Measurements from ENCODE around the gene DGKE. TPM values are rescaled to one million over a fixed set of nuclear protein-coding genes. Genes with fewer than 3 reads are reported as not detected.

The DGKE gene
- total and polyA plus RNA-seq, 2 donors = 2.9 to 20.4 TPM

- Histone ChIP-seq H3K4me1 (ENCODE audit: insufficient read depth) (no peaks in the 10 kb centered on the region), H3K27ac (ENCODE audit: low read depth) (no peak overlapping the region), H3K4me3 (ENCODE audit: low read depth, low read length) (no peak overlapping the region), H3K36me3 (ENCODE audit: insufficient read depth) (no peaks in the 10 kb centered on the region)
- 85% methylated on average over 3 of the region's 3 CpGs for WGBS
- no peak for DNase-seq (ENCODE audit: extremely low spot score)
Observed at GRCh38 chr17:56821847-56822534, 12.0 kb upstream of the DGKE start.

- WGBS = 65% methylated on average over 5 of the region's 5 CpGs
- no peak for DNase-seq (ENCODE audit: extremely low spot score)
- Histone ChIP-seq H3K27ac (ENCODE audit: low read depth) (no peak overlapping the region), H3K4me3 (ENCODE audit: low read depth, low read length) (no peak overlapping the region), H3K4me1 (ENCODE audit: insufficient read depth) (no peaks in the 10 kb centered on the region), H3K36me3 (ENCODE audit: insufficient read depth) (no peaks in the 10 kb centered on the region)
Observed at GRCh38 chr17:56822725-56823124, 11.2 kb upstream of the DGKE start.

GRCh38 chr17:56823848-56824247, 10.1 kb upstream of the DGKE start:
- 86% methylated on average over 2 of the region's 2 CpGs for WGBS
- DNase-seq (ENCODE audit: extremely low spot score) = no peak
- Histone ChIP-seq H3K27ac (ENCODE audit: low read depth) (no peak overlapping the region), H3K36me3 (ENCODE audit: insufficient read depth) (no peaks in the 10 kb centered on the region), H3K4me1 (ENCODE audit: insufficient read depth) (no peaks in the 10 kb centered on the region), H3K4me3 (ENCODE audit: low read depth, low read length) (no peak overlapping the region)

- Histone ChIP-seq H3K36me3 (ENCODE audit: insufficient read depth) (no peaks in the 10 kb centered on the region), H3K4me3 (ENCODE audit: low read depth, low read length) (no peak overlapping the region), H3K4me1 (ENCODE audit: insufficient read depth) (no peaks in the 10 kb centered on the region), H3K27ac (ENCODE audit: low read depth) (no peak overlapping the region)
- 100% methylated on average over 1 of the region's 1 CpG for WGBS
- no peak for DNase-seq (ENCODE audit: extremely low spot score)
Observed at GRCh38 chr17:56824503-56824902, 9.4 kb upstream of the DGKE start.

GRCh38 chr17:56826611-56827414, 7.1 kb upstream of the DGKE start:
- no peaks in the 10 kb centered on the region for H3K4me1 ChIP-seq (ENCODE audit: insufficient read depth)
- H3K36me3 ChIP-seq (ENCODE audit: insufficient read depth) = no peaks in the 10 kb centered on the region
- H3K27ac ChIP-seq (ENCODE audit: low read depth) = no peak overlapping the region
- no peak for DNase-seq (ENCODE audit: extremely low spot score)
- WGBS = 94% methylated on average over 4 of the region's 4 CpGs
- H3K4me3 ChIP-seq (ENCODE audit: low read depth, low read length) = no peak overlapping the region

- H3K36me3 ChIP-seq (ENCODE audit: insufficient read depth) = no peaks in the 10 kb centered on the region
- peaks cover 2% of the 10 kb centered on the region for H3K4me1 ChIP-seq (ENCODE audit: insufficient read depth)
- 94% methylated on average over 7 of the region's 7 CpGs for WGBS
- no peak for DNase-seq (ENCODE audit: extremely low spot score)
- no peak overlapping the region for H3K27ac ChIP-seq (ENCODE audit: low read depth)
- no peak overlapping the region for H3K4me3 ChIP-seq (ENCODE audit: low read depth, low read length)
Observed at GRCh38 chr17:56830726-56831368, 3.1 kb upstream of the DGKE start.

GRCh38 chr17:56831369-56832095, 2.4 kb upstream of the DGKE start:
- Histone ChIP-seq H3K4me3 (ENCODE audit: low read depth, low read length) (no peak overlapping the region), H3K27ac (ENCODE audit: low read depth) (no peak overlapping the region), H3K36me3 (ENCODE audit: insufficient read depth) (no peaks in the 10 kb centered on the region), H3K4me1 (ENCODE audit: insufficient read depth) (peaks cover 2% of the 10 kb centered on the region)
- DNase-seq (ENCODE audit: extremely low spot score) = no peak
- 94% methylated on average over 16 of the region's 16 CpGs for WGBS

- 81% methylated on average over 4 of the region's 4 CpGs for WGBS
- no peak overlapping the region for H3K27ac ChIP-seq (ENCODE audit: low read depth)
Observed at GRCh38 chr17:56832446-56832845, 1.5 kb upstream of the DGKE start.

GRCh38 chr17:56833057-56833808, 718 bp upstream of the DGKE start:
- H3K27ac ChIP-seq (ENCODE audit: low read depth) = peak overlapping the region; percentile 81
- peak overlapping the region; percentile 65 for H3K4me3 ChIP-seq (ENCODE audit: low read depth, low read length)
- no peak for DNase-seq (ENCODE audit: extremely low spot score)
- peaks cover 2% of the 10 kb centered on the region for H3K4me1 ChIP-seq (ENCODE audit: insufficient read depth)
- WGBS = under 1% methylated on average over 95 of the region's 95 CpGs
- no peaks in the 10 kb centered on the region for H3K36me3 ChIP-seq (ENCODE audit: insufficient read depth)

More at GRCh38 chr17:56832446-56832845, 1.5 kb upstream of the DGKE start:
- DNase-seq (ENCODE audit: extremely low spot score) = no peak
- no peaks in the 10 kb centered on the region for H3K36me3 ChIP-seq (ENCODE audit: insufficient read depth)
- no peak overlapping the region for H3K4me3 ChIP-seq (ENCODE audit: low read depth, low read length)
- H3K4me1 ChIP-seq (ENCODE audit: insufficient read depth) = peaks cover 2% of the 10 kb centered on the region

GRCh38 chr17:56834380-56835263, 671 bp downstream of the DGKE start:
- peak overlapping the region; percentile 86 for H3K27ac ChIP-seq (ENCODE audit: low read depth)
- H3K4me3 ChIP-seq (ENCODE audit: low read depth, low read length) = peak overlapping the region; percentile 65
- 9% methylated on average over 81 of the region's 81 CpGs for WGBS
- H3K4me1 ChIP-seq (ENCODE audit: insufficient read depth) = peaks cover 2% of the 10 kb centered on the region
- DNase-seq (ENCODE audit: extremely low spot score) = no peak
- no peaks in the 10 kb centered on the region for H3K36me3 ChIP-seq (ENCODE audit: insufficient read depth)

GRCh38 chr17:56835264-56835585, 1.3 kb downstream of the DGKE start:
- Histone ChIP-seq H3K27ac (ENCODE audit: low read depth) (no peak overlapping the region), H3K4me3 (ENCODE audit: low read depth, low read length) (peak overlapping the region; percentile 65), H3K4me1 (ENCODE audit: insufficient read depth) (peaks cover 2% of the 10 kb centered on the region), H3K36me3 (ENCODE audit: insufficient read depth) (no peaks in the 10 kb centered on the region)
- 62% methylated on average over 7 of the region's 7 CpGs for WGBS
- DNase-seq (ENCODE audit: extremely low spot score) = no peak

GRCh38 chr17:56838687-56839086, 4.7 kb downstream of the DGKE start:
- 89% methylated on average over 3 of the region's 3 CpGs for WGBS
- Histone ChIP-seq H3K4me1 (ENCODE audit: insufficient read depth) (no peaks in the 10 kb centered on the region), H3K4me3 (ENCODE audit: low read depth, low read length) (no peak overlapping the region), H3K27ac (ENCODE audit: low read depth) (no peak overlapping the region), H3K36me3 (ENCODE audit: insufficient read depth) (no peaks in the 10 kb centered on the region)
- no peak for DNase-seq (ENCODE audit: extremely low spot score)

All from urinary bladder (tissue), 4 donors.